B cell (primary cell): ENCODE measurements around the gene ASTN2. TPM values are rescaled to one million over a fixed set of nuclear protein-coding genes. Genes with fewer than 3 reads are reported as not detected.

Source experiments
- ATAC-seq: fragments of 200-7000 bp; cut with Tn5 transposase; one replicate; pipeline ENCODE4 v1.10.0; 2021; ENCODE audit warnings: low read depth, mild to moderate bottlenecking, moderate number of reproducible peaks, moderate library complexity
- CTCF ChIA-PET: fragments of 350-600 bp; sonication (Branson Sonifier 250); formaldehyde crosslinking; loops from one replicate; lab custom pipeline; 2021; ENCODE audit warnings: antibody characterized with exemption, inconsistent platforms; lab: Charles Lee
- POLR2A ChIA-PET: fragments of 350-600 bp; sonication (Branson Sonifier 250); formaldehyde crosslinking; loops from one replicate; lab custom pipeline; 2021; ENCODE audit warnings: antibody characterized with exemption; lab: Charles Lee
- DNase-seq: peaks from one replicate; pipeline ENCODE4 v3.0.0; 2013
- H2AFZ ChIP-seq: 2 replicates; pipeline ENCODE4 v1.6.1; 2012; ENCODE audit warnings: mild to moderate bottlenecking, low read depth, low read length; ENCODE audit not compliant: insufficient read depth, poor library complexity, severe bottlenecking
- H3K27ac ChIP-seq, 2 donors: 1 replicate in 1 of 2; 2 replicates in 1 of 2; pipeline ENCODE4 v1.5.1; 2012 to 2013; ENCODE audit warnings: low read length in 2 of 2, mild to moderate bottlenecking in 2 of 2, moderate library complexity in 1 of 2
- H3K27me3 ChIP-seq, 4 experiments: fragments of 200-600 bp in 1 of 4; sonication (generic) in 1 of 4; replicated peaks in 1 of 4; 1 replicate in 2 of 4; 2 replicates in 2 of 4; pipeline versions ENCODE4 v1.6.1 to v1.7.0; 2013 to 2016; ENCODE audit warnings: low read length in 3 of 4, mild to moderate bottlenecking in 2 of 4, mixed read lengths in 1 of 4, moderate library complexity in 1 of 4; ENCODE audit not compliant: insufficient read depth in 4 of 4, control insufficient read depth in 3 of 4; ENCODE audit errors: control extremely low read depth in 1 of 4
- H3K36me3 ChIP-seq, 2 experiments: replicated peaks in 1 of 2; 1 replicate in 1 of 2; 2 replicates in 1 of 2; pipeline versions ENCODE4 v1.6.1 to v1.7.1; 2013; ENCODE audit warnings: low read length in 1 of 2; ENCODE audit not compliant: insufficient read depth in 2 of 2, control insufficient read depth in 1 of 2; ENCODE audit errors: control extremely low read depth in 1 of 2, extremely low read depth in 1 of 2
- H3K4me1 ChIP-seq, 2 donors: fragments of 200-600 bp in 1 of 2; sonication (generic) in 1 of 2; 1 replicate in 1 of 2; 2 replicates in 1 of 2; pipeline versions ENCODE4 v1.5.1 to v1.6.1; 2013 to 2017; ENCODE audit warnings: low read length in 2 of 2; ENCODE audit not compliant: control insufficient read depth in 2 of 2, insufficient read depth in 2 of 2
- H3K4me2 ChIP-seq: replicated peaks from 2 replicates; pipeline ENCODE3; 2012; ENCODE audit warnings: mild to moderate bottlenecking, low read depth, low read length; ENCODE audit not compliant: poor library complexity, severe bottlenecking
- H3K4me3 ChIP-seq, 5 experiments: fragments of 200-600 bp in 1 of 5; sonication (generic) in 1 of 5; 1 replicate in 3 of 5; 2 replicates in 2 of 5; pipeline versions ENCODE4 v1.5.1 to v1.7.0; 2011 to 2016; ENCODE audit warnings: low read length in 4 of 5, mild to moderate bottlenecking in 4 of 5, low read depth in 2 of 5, control low read depth in 1 of 5, moderate library complexity in 1 of 5; ENCODE audit not compliant: insufficient read depth in 1 of 5; ENCODE audit errors: control extremely low read depth in 1 of 5, extremely low read depth in 1 of 5
- H3K79me2 ChIP-seq: fragments of 200-600 bp; sonication (generic); one replicate; pipeline ENCODE4 v1.6.0; 2016; ENCODE audit warnings: low read length; ENCODE audit not compliant: control insufficient read depth, insufficient read depth
- H3K9ac ChIP-seq: fragments of 200-600 bp; sonication (generic); 2 replicates; pipeline ENCODE4 v1.6.1; 2017; ENCODE audit warnings: mild to moderate bottlenecking, low read length, moderate library complexity
- H3K9me3 ChIP-seq, 3 donors: one replicate each; pipeline versions ENCODE4 v1.6.1 to v1.7.1; 2013; ENCODE audit warnings: low read length in 2 of 3; ENCODE audit not compliant: control insufficient read depth in 2 of 3, insufficient read depth in 1 of 3; ENCODE audit errors: control extremely low read depth in 1 of 3
- H4K20me1 ChIP-seq: 2 replicates; pipeline ENCODE4 v1.6.0; 2012; ENCODE audit warnings: mild to moderate bottlenecking, low read length; ENCODE audit not compliant: insufficient read depth, control insufficient read depth, poor library complexity, severe bottlenecking
- H3K27ac Mint-ChIP-seq: one replicate; pipeline ENCODE4 v1.8.0; 2021; ENCODE audit warnings: mixed read lengths
- H3K27me3 Mint-ChIP-seq: one replicate; pipeline ENCODE4 v1.8.0; 2021; ENCODE audit warnings: mixed read lengths
- H3K4me1 Mint-ChIP-seq: one replicate; pipeline ENCODE4 v1.8.0; 2021; ENCODE audit warnings: mixed read lengths
- H3K4me3 Mint-ChIP-seq: one replicate; pipeline ENCODE4 v1.8.0; 2021; ENCODE audit warnings: mixed read lengths
- H3K9me3 Mint-ChIP-seq: one replicate; pipeline ENCODE4 v1.8.0; 2022; ENCODE audit warnings: mixed read lengths; ENCODE audit not compliant: insufficient read depth
- CTCF ChIP-seq: fragments of 200-600 bp; IDR thresholded peaks from one replicate; pipeline ENCODE4 v1.8.0; 2022; ENCODE audit warnings: antibody characterized with exemption, mild to moderate bottlenecking
- EZH2 ChIP-seq: IDR thresholded peaks from 2 replicates; pipeline ENCODE4 v1.6.1; 2012; ENCODE audit warnings: borderline replicate concordance, low read depth, mild to moderate bottlenecking, moderate library complexity, low read length; ENCODE audit not compliant: insufficient read depth, poor library complexity, severe bottlenecking
- WGBS: methylation state at CpG from one replicate; pipeline ENCODE4 v1.1.5; 2013; ENCODE audit warnings: missing lambda C conversion rate; ENCODE audit not compliant: insufficient coverage; 5-methylcytosine and 5-hydroxymethylcytosine counted together
- intact Hi-C: fragments of 100-400 bp; cut with micrococcal nuclease; formaldehyde crosslinking; loops from one replicate; pipeline ENCODE4 v1.10.0; 2022
- polyA plus RNA-seq: library from polyadenylated mRNA; depleted of rRNA; stranded (reverse); fragments of >200 nt; gene quantifications from 2 replicates; pipeline ENCODE4 v1.2.3, GENCODE V29; 2012
- total RNA-seq, 2 donors: library from RNA; stranded (reverse); fragments of 120-200 nt in 1 of 2; gene quantifications; 1 replicate in 1 of 2; 2 replicates in 1 of 2; pipeline versions ENCODE4 v1.2.3 to v1.2.4, GENCODE V29; 2013 to 2022

The ASTN2 gene
- total and polyA plus RNA-seq, 2 donors (not counting 1 experiment from before 2014, with no cell fraction given) = 1.2 to 3.6 TPM

GRCh38 chr9:117081641-117082317 lies 333.1 kb downstream of the ASTN2 start:
- Histone ChIP-seq H3K4me3 (no peak overlapping the region), H4K20me1 (no peaks in the 10 kb centered on the region), H3K4me1 (no peaks in the 10 kb centered on the region), H3K79me2 (no peaks in the 10 kb centered on the region), H3K36me3 (no peaks in the 10 kb centered on the region), H3K9me3 (peaks cover 0 to 4% (median 0%) of the 10 kb centered on the region in 3 donors), H2AFZ (no peak overlapping the region), H3K4me2 (no peak overlapping the region), H3K9ac (no peak overlapping the region), H3K27me3 (no peaks in the 10 kb centered on the region), H3K27ac (no peak overlapping the region)
- TF ChIP-seq CTCF (no peak), EZH2 (no peak)
- H3K4me3 Mint-ChIP-seq = no peak overlapping the region
- ChIA-PET POLR2A (no interaction called here), CTCF (no interaction called here)
- peaks cover 3% of the 10 kb centered on the region for H3K27me3 Mint-ChIP-seq
- no peaks in the 10 kb centered on the region for H3K4me1 Mint-ChIP-seq
- ATAC-seq (no peak), DNase-seq (no peak)
- 33% methylated on average over 4 of the region's 5 CpGs for WGBS
- H3K27ac Mint-ChIP-seq = no peak overlapping the region
- H3K9me3 Mint-ChIP-seq = no peaks in the 10 kb centered on the region
- intact Hi-C loops = no loop called here

GRCh38 chr9:117080765-117081390 lies 334.0 kb downstream of the ASTN2 start:
- Histone ChIP-seq H3K27me3 (no peaks in the 10 kb centered on the region), H3K4me2 (no peak overlapping the region), H3K79me2 (no peaks in the 10 kb centered on the region), H3K4me1 (no peaks in the 10 kb centered on the region), H3K36me3 (no peaks in the 10 kb centered on the region), H3K9me3 (peaks cover 0 to 4% (median 0%) of the 10 kb centered on the region in 3 donors), H3K4me3 (no peak overlapping the region), H2AFZ (no peak overlapping the region), H3K27ac (no peak overlapping the region), H3K9ac (no peak overlapping the region), H4K20me1 (no peaks in the 10 kb centered on the region)
- H3K27me3 Mint-ChIP-seq = peaks cover 3% of the 10 kb centered on the region
- CTCF ChIA-PET = no interaction called here
- 71% methylated on average over 1 of the region's 2 CpGs for WGBS
- TF ChIP-seq EZH2 = no peak
- TF ChIP-seq CTCF = no peak
- ATAC-seq (no peak), DNase-seq (no peak)
- no peaks in the 10 kb centered on the region for H3K4me1 Mint-ChIP-seq
- H3K9me3 Mint-ChIP-seq = no peaks in the 10 kb centered on the region
- H3K27ac Mint-ChIP-seq = no peak overlapping the region
- intact Hi-C loops = no loop called here
- POLR2A ChIA-PET = no interaction called here
- no peak overlapping the region for H3K4me3 Mint-ChIP-seq
